A673 (cell line): ENCODE measurements around the gene CELF4. TPM values are rescaled to one million over a fixed set of nuclear protein-coding genes. Genes with fewer than 3 reads are reported as not detected.

Experiments
- BruUV-seq: library from RNA; stranded (reverse); fragments of 400-500 nt; replicated peaks from 2 replicates; lab custom pipeline; 2021; lab: Mats Ljungman, UMichigan
- CTCF ChIA-PET: fragments of 300-600 bp; sonication (Branson Sonifier 250); formaldehyde crosslinking; loops from one replicate; lab custom pipeline; 2022; ENCODE audit warnings: antibody characterized with exemption; lab: Charles Lee
- POLR2A ChIA-PET: fragments of 300-600 bp; sonication (Branson Sonifier 250); formaldehyde crosslinking; loops from one replicate; lab custom pipeline; 2022; ENCODE audit warnings: antibody characterized with exemption; ENCODE audit not compliant: low non-redundant PET; lab: Charles Lee
- DNase-seq: peaks from one replicate; pipeline ENCODE4 v3.0.0-alpha.2; 2015; ENCODE audit warnings: low spot score
- H3K27ac ChIP-seq: fragments of 200-600 bp; sonication (generic); 2 replicates; pipeline ENCODE4 v1.5.1; 2016; ENCODE audit warnings: mixed run types, low read depth, mild to moderate bottlenecking, mixed read lengths, antibody characterized with exemption, low read length; ENCODE audit not compliant: poor library complexity, severe bottlenecking
- H3K27me3 ChIP-seq: fragments of 200-600 bp; sonication (generic); replicated peaks from 2 replicates; pipeline ENCODE4 v1.6.1; 2017; ENCODE audit warnings: mixed run types, low read depth, mild to moderate bottlenecking, mixed read lengths, antibody characterized with exemption, low read length; ENCODE audit not compliant: insufficient read depth, poor library complexity
- H3K36me3 ChIP-seq: fragments of 200-600 bp; sonication (generic); 2 replicates; pipeline ENCODE4 v1.6.1; 2016; ENCODE audit warnings: mixed run types, mild to moderate bottlenecking, mixed read lengths, antibody characterized with exemption, low read length; ENCODE audit not compliant: insufficient read depth, poor library complexity, severe bottlenecking
- H3K4me1 ChIP-seq: fragments of 200-600 bp; sonication (generic); 2 replicates; pipeline ENCODE4 v1.6.1; 2017; ENCODE audit warnings: mixed run types, mild to moderate bottlenecking, mixed read lengths, antibody characterized with exemption, low read length; ENCODE audit not compliant: insufficient read depth, poor library complexity, severe bottlenecking
- H3K4me3 ChIP-seq: fragments of 200-600 bp; sonication (generic); 2 replicates; pipeline ENCODE4 v1.5.1; 2016; ENCODE audit warnings: low read depth, mixed run types, mild to moderate bottlenecking, mixed read lengths, low read length; ENCODE audit not compliant: poor library complexity, severe bottlenecking
- H3K9me3 ChIP-seq: fragments of 200-600 bp; sonication (generic); 2 replicates; pipeline ENCODE4 v1.6.1; 2016; ENCODE audit warnings: mixed run types, low read depth, mild to moderate bottlenecking, mixed read lengths, antibody characterized with exemption, low read length; ENCODE audit not compliant: poor library complexity, severe bottlenecking
- CTCF ChIP-seq: fragments of 300-800, 200-600 bp; sonication (generic); conservative IDR thresholded peaks from 2 replicates; pipeline ENCODE4 v1.5.1; 2017; ENCODE audit warnings: low read depth, mild to moderate bottlenecking, antibody characterized with exemption, low read length, moderate library complexity, mixed read lengths
- EZH2 ChIP-seq: fragments of 200-600 bp; sonication (generic); IDR thresholded peaks from 2 replicates; pipeline ENCODE4 v1.6.1; 2017; ENCODE audit warnings: borderline replicate concordance, low read depth, mild to moderate bottlenecking, mixed read lengths, antibody characterized with exemption, low read length; ENCODE audit not compliant: poor library complexity, severe bottlenecking
- intact Hi-C: fragments of 100-400 bp; cut with micrococcal nuclease; formaldehyde crosslinking; loops from one replicate; pipeline ENCODE4 v1.10.0; 2022; ENCODE audit not compliant: unreplicated experiment
- total RNA-seq: library from RNA; stranded (reverse); gene quantifications from 2 replicates; pipeline ENCODE4 v1.2.3, GENCODE V29; 2021

The CELF4 gene
- total RNA-seq, 1 experiment from 2014 or later, result not detected

GRCh38 chr18:37219257-37219656, 346.3 kb downstream of the CELF4 start:
- intact Hi-C loops, result no loop called here
- Histone ChIP-seq H3K4me3 (no peak overlapping the region), H3K9me3 (no peaks in the 10 kb centered on the region), H3K36me3 (no peaks in the 10 kb centered on the region), H3K27ac (no peak overlapping the region), H3K4me1 (no peaks in the 10 kb centered on the region), H3K27me3 (no peaks in the 10 kb centered on the region)
- TF ChIP-seq EZH2, result no peak
- ChIA-PET CTCF (no interaction called here), POLR2A (no interaction called here)
- BruUV-seq, result no TSS peak
- no peak for DNase-seq

- no peaks in the 10 kb centered on the region for H3K4me1 ChIP-seq
- DNase-seq, result no peak
- H3K27me3 ChIP-seq, result no peaks in the 10 kb centered on the region
- CTCF ChIA-PET, result no interaction called here
- intact Hi-C loops, result no loop called here
- TF ChIP-seq CTCF, result no peak
- TF ChIP-seq EZH2, result no peak
- no peak overlapping the region for H3K27ac ChIP-seq
- POLR2A ChIA-PET, result no interaction called here
- no peak overlapping the region for H3K4me3 ChIP-seq
- no TSS peak for BruUV-seq
- H3K9me3 ChIP-seq, result no peaks in the 10 kb centered on the region
- no peaks in the 10 kb centered on the region for H3K36me3 ChIP-seq
These were observed 347.5 kb downstream of the CELF4 start for GRCh38 chr18:37218022-37218590.

GRCh38 chr18:37210781-37211180, 354.8 kb downstream of the CELF4 start:
- Histone ChIP-seq H3K9me3 (no peaks in the 10 kb centered on the region), H3K36me3 (no peaks in the 10 kb centered on the region), H3K4me1 (no peaks in the 10 kb centered on the region), H3K4me3 (no peak overlapping the region), H3K27ac (no peak overlapping the region), H3K27me3 (no peaks in the 10 kb centered on the region)
- ChIA-PET POLR2A (no interaction called here), CTCF (no interaction called here)
- DNase-seq, result no peak
- intact Hi-C loops, result no loop called here
- no TSS peak for BruUV-seq
- TF ChIP-seq EZH2 (no peak), CTCF (no peak)

- Histone ChIP-seq H3K4me3 (no peak overlapping the region), H3K27ac (no peak overlapping the region), H3K9me3 (no peaks in the 10 kb centered on the region), H3K36me3 (no peaks in the 10 kb centered on the region), H3K4me1 (no peaks in the 10 kb centered on the region), H3K27me3 (no peaks in the 10 kb centered on the region)
- TF ChIP-seq EZH2 (no peak), CTCF (no peak)
- BruUV-seq, result no TSS peak
- no peak for DNase-seq
- CTCF ChIA-PET, result no interaction called here
- POLR2A ChIA-PET, result no interaction called here
- intact Hi-C loops, result no loop called here
These were observed 358.3 kb downstream of the CELF4 start for GRCh38 chr18:37207343-37207742.
